COLO668 (cell line): ENCODE data around the gene ZNF830.
"Not testable (repeated sequence)": the region's sequence is repeated elsewhere in the genome, so short reads cannot be mapped to it uniquely, and the experiment has no call there.

Source experiments
- DNase-seq: peaks from one replicate; lab custom pipeline; 2025; ENCODE audit not compliant: unreplicated experiment; lab: John Stamatoyannopoulos, UW

ZNF830 gene

GRCh38 chr17:34961093-34961911, at the start of gene ZNF830, which contains the start of gene CCT6B:
ZNF830 (plus strand) TSS chr17:34961540; CDS start chr17:34961567, 27 bp downstream.
CCT6B (minus strand) TSS chr17:34961460; CDS start chr17:34961393, 67 bp downstream.
- DNase-seq = peak; percentile 82

- no peak for DNase-seq
Measured at GRCh38 chr17:34913001-34913400, 48.3 kb upstream of the ZNF830 start.

DNA sequence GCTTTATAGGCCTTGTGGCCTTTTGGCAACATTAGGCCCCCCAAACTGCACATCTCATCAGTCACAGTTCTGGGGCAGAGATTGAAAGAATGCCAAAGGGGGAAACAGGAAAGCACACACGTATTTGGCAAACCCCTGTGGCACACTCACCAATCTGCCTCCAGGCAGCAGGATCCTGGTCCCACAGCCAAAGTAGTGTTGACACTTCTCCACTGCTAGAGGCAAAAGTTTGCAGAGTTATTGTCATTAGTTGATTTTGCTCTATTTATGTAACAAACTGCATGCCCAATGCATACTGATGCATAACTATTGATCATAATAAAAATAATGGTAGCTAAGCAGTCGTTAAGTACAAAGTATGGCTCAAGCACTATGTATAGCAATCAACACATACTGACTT, 45.2 kb upstream of the ZNF830 start:
- no peak for DNase-seq

- no peak for DNase-seq
Measured at GRCh38 chr17:34917381-34917780, 44.0 kb upstream of the ZNF830 start.

DNA sequence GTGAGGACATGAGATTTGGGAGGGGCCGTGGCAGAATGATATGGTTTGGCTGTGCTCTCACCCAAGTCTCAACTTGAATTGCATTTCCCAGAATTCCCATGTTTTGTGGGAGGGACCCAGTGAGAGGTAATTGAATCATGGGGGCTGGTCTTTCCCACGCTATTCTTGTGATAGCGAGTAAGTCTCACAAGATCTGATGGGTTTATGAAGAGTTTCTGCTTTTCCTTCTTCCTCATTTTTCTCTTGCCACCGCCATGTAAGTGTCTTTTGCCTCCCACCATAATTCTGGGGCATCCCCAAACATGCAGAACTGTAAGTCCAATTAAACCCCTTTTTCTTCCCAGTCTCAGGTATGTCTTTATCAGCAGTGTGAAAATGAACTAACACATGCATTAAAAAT, 40.7 kb upstream of the ZNF830 start:
- DNase-seq = no peak

DNA sequence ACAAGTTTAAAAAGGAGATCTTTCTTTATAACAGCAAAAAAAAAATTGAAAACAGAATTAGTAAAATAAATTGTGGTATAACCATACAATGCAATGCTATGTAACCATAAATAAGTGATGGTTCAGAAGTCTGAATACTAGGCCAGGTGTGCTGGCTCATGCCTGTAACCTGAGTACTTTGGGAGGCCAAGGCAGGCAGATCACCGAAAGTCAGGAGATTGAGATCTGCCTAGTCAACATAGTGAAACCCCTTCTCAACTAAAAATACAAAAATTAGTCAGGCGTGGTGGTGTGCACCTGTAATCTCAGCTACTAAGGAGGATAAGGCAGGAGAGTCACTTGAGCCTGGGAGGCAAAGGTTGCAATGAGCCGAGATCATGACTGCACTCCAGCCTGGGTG, 34.7 kb upstream of the ZNF830 start:
- DNase-seq = no peak

DNA sequence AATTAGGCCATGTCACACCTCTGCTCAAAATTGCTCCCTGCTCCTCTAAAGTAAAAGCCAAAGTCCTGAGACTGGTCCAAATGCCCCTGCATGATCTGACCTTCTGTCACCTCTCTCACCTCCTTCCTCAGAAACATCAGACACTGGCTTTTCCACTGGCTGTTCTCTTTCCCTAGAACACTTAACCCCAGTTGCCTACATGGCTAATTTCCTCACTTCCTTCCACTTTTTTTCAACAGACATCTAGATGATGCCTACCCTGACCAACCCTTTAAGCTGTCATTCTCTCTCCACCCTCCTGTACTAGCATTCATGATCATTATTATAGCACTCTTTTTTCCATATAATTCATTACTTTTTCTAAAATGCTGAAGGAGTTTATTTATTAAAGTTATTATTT, 31.1 kb upstream of the ZNF830 start:
- DNase-seq = no peak

DNA sequence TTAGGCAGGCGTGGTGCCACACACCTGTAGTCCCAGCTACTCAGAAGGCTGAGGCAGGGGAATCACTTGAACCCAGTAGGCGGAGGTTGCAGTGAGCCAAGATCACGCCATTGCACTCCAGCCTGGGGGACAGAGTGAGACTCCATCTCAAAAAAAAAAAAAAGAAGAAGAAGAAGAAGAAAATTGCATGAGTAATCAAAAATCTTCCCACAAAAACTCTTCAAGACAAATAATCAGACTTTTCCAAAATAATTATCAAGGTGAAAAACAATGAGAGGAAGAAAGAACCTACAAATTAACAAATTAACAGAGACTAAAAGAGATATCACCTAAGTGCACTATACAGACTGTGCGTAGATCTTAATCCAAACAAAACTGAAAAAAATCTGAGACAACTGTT, 10.6 kb upstream of the ZNF830 start:
- not testable (repeated sequence) for DNase-seq

GRCh38 chr17:34958438-34958837, 2.9 kb upstream of the ZNF830 start:
- DNase-seq = no peak

DNA sequence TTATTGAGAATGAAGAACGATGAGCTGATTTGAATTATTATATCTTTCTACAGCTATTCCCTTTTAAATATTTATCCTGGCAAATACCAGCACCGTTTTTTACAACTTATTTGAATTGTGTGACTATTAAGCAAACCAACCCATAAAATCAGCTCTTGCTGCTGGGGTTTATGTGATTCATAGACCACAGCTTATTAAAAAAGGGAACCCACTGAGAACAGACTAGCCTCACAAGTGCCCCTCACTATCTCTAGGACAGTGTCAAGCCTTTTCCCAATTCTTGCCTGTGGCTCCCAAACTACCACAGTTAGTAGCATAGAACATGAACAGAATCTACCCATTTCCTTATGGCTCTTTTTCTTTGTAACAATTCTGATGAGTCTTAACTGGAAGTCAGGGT, 12.8 kb downstream of the ZNF830 start:
- no peak for DNase-seq

GRCh38 chr17:34974794-34975785, 13.8 kb downstream of the ZNF830 start:
- DNase-seq = no peak

- DNase-seq = no peak
Measured at GRCh38 chr17:34979153-34979552, 17.8 kb downstream of the ZNF830 start.

GRCh38 chr17:34979650-34980352, 18.5 kb downstream of the ZNF830 start:
- DNase-seq = no peak

- DNase-seq = peak; percentile 87
Measured at GRCh38 chr17:34980353-34980680, 19.0 kb downstream of the ZNF830 start, which contains the start of gene LIG3. LIG3 (plus strand) TSS chr17:34980512; CDS start chr17:34983006, 2,494 bp downstream.

GRCh38 chr17:34980681-34981537, 19.6 kb downstream of the ZNF830 start:
- peak; percentile 78 for DNase-seq

DNA sequence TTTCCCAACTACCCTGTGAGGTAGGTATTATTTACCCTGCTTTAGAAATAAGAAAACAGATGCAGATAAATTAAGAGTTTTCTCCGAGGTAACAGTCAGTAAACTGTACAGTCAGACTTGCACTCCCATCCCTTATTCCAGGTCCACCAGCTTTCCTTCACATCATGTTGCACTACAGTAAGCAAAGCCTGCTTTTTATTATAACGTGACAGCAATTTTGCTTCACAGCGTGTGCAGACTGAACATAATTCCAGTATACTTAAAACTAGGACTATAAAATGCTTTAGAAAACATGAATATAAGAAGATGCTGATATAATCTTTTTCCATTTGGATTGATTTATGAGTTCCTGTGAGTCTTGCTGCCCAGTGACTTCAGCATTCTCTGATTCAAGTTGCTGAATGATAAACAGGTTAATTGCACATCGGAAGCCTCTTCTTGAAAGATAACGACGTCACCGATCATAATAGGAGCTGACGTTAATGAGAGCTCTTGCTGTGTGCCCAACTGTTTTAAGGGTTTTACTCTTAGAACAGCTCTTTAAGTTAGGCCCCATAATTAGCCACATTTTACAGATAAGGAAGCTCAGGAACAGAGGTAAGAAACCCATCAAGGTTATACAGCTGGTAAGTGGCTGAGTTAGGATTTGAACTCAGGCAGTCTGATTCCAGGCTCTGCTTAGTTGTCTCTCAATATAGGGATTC, 20.4 kb downstream of the ZNF830 start:
- DNase-seq = peak; percentile 0

DNA sequence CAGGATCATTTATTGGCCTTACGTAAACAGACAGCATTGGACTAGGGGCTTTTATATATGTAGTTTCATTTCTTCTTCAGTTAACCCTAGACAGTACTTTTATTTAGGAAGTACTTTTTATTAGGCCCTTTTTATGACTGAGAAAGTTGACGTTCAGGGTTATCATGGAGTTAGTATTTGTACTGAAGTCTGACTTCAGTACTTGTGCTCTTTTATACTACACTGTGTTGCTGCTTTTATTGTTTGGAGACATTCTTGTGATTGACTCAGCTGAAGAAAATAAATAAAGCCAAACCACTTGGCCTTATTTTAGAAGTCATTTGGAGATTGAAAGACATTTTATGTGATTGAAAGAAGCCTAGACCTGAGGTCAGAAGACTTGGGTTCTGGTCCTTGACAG, 25.9 kb downstream of the ZNF830 start:
- DNase-seq = no peak

GRCh38 chr17:34988644-34989043, 27.3 kb downstream of the ZNF830 start:
- DNase-seq = no peak

GRCh38 chr17:34989473-34989872, 28.1 kb downstream of the ZNF830 start:
- no peak for DNase-seq
